Gastrocnemius medialis (tissue), 4 donors: ENCODE results near the gene TJAP1.

Experiments used
- CTCF ChIP-seq, 5 experiments: fragments of 450-650 bp in 3 of 5; fragments of 200-600 bp in 2 of 5; sonication (generic) in 2 of 5; IDR thresholded peaks in 4 of 5; conservative IDR thresholded peaks in 1 of 5; 1 replicate in 4 of 5; 2 replicates in 1 of 5; pipeline ENCODE4 v1.5.1; 2016 to 2019; ENCODE audit warnings: antibody characterized with exemption in 5 of 5, mild to moderate bottlenecking in 3 of 5, moderate library complexity in 3 of 5
- POLR2A ChIP-seq, 2 donors: fragments of 450-650 bp; IDR thresholded peaks; one replicate each; pipeline ENCODE4 v1.6.1; 2017; ENCODE audit warnings: antibody characterized with exemption in 2 of 2, mild to moderate bottlenecking in 2 of 2, moderate library complexity in 2 of 2

DNA sequence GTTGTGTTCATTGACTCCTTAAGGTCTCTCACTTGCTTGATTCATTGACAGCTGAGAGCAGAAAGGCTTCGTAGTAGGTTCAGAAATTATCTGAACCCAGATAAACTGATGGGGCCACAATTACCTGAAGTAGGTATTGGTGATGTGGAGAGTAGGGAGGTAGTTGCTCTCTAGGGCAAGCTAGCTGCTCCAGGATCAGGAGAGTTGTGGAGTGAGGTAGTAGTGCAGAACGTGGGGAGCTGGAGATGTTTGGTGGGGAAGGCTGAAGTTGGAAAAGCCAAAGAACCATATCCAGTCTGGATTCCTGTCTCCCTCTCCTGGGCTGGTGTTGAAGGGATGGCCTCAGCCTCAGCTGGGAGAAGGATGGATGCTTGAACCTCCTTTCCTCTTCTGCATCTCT is 15.9 kb downstream of the TJAP1 start:
- no peak for TF ChIP-seq POLR2A (IDR thresholded peaks at IDR 0.05)
- no peak for TF ChIP-seq CTCF (IDR thresholded peaks at IDR 0.05 in 4 of 5, conservative IDR thresholded peaks at IDR 0.05 in 1 of 5)
